Smooth muscle cell (in vitro differentiated cells): ENCODE measurements around the gene SERPINB6. TPM values are rescaled to one million over a fixed set of nuclear protein-coding genes. Genes with fewer than 3 reads are reported as not detected.

ENCODE experiments used
- DNase-seq: peaks from one replicate; lab custom pipeline; 2025; ENCODE audit not compliant: unreplicated experiment; lab: John Stamatoyannopoulos, UW
- H2AFZ ChIP-seq: fragments of 200-600 bp; sonication (generic); 2 replicates; pipeline ENCODE4 v1.6.0; 2016; ENCODE audit warnings: antibody characterized with exemption, low read depth, mild to moderate bottlenecking
- H3F3A ChIP-seq: fragments of 200-600 bp; sonication (generic); 2 replicates; pipeline ENCODE4 v1.6.0; 2017; ENCODE audit warnings: antibody characterized with exemption, low read depth
- H3K27ac ChIP-seq: fragments of 200-600 bp; sonication (generic); 2 replicates; pipeline ENCODE4 v1.5.1; 2016; ENCODE audit warnings: low read depth, mild to moderate bottlenecking
- H3K27me3 ChIP-seq: fragments of 200-600 bp; sonication (generic); 2 replicates; pipeline ENCODE4 v1.6.1; 2016; ENCODE audit warnings: low read depth, mild to moderate bottlenecking
- H3K36me3 ChIP-seq: fragments of 200-600 bp; sonication (generic); 2 replicates; pipeline ENCODE4 v1.5.1; 2016; ENCODE audit warnings: low read depth
- H3K4me1 ChIP-seq: fragments of 200-600 bp; sonication (generic); 2 replicates; pipeline ENCODE4 v1.5.1; 2016; ENCODE audit warnings: low read depth
- H3K4me2 ChIP-seq: fragments of 200-600 bp; sonication (generic); 2 replicates; pipeline ENCODE4 v1.6.0; 2016; ENCODE audit warnings: mild to moderate bottlenecking
- H3K4me3 ChIP-seq: fragments of 200-600 bp; sonication (generic); 2 replicates; pipeline ENCODE4 v1.5.1; 2016; ENCODE audit warnings: mild to moderate bottlenecking
- H3K79me2 ChIP-seq: fragments of 200-600 bp; sonication (generic); 2 replicates; pipeline ENCODE4 v1.6.0; 2016; ENCODE audit warnings: low read depth, mild to moderate bottlenecking
- H3K9ac ChIP-seq: fragments of 200-600 bp; sonication (generic); 2 replicates; pipeline ENCODE4 v1.6.0; 2016; ENCODE audit warnings: low read depth
- H3K9me3 ChIP-seq: fragments of 200-600 bp; sonication (generic); replicated peaks from 2 replicates; pipeline ENCODE4 v1.5.1; 2016; ENCODE audit warnings: low read depth
- H4K20me1 ChIP-seq: fragments of 200-600 bp; sonication (generic); 2 replicates; pipeline ENCODE4 v1.6.0; 2016; ENCODE audit warnings: low read depth
- CTCF ChIP-seq: fragments of 200-600 bp; sonication (generic); IDR thresholded peaks from 2 replicates; pipeline ENCODE4 v1.5.1; 2017; ENCODE audit warnings: borderline replicate concordance, mild to moderate bottlenecking, antibody characterized with exemption; ENCODE audit not compliant: insufficient read depth, poor library complexity, severe bottlenecking
- WGBS: methylation state at CpG from one replicate; pipeline ENCODE4 v1.1.7; 2016; ENCODE audit warnings: low lambda C conversion rate; 5-methylcytosine and 5-hydroxymethylcytosine counted together
- polyA plus RNA-seq: library from polyadenylated mRNA; unstranded; fragments of >200 nt; fragmentation: Nextera tagmentation; extraction: Ambion mirVana; gene quantifications from 2 replicates; pipeline ENCODE4 v1.2.1, GENCODE V29; 2016
- total RNA-seq: library from RNA; depleted of rRNA; stranded (reverse); fragments of >200 nt; gene quantifications from 2 replicates; pipeline ENCODE4 v1.2.3, GENCODE V29; 2014

SERPINB6 gene
- total and polyA plus RNA-seq, 2 experiments from 2014 or later: 67.8 to 118 TPM

- H3K79me2 ChIP-seq: peaks cover 21% of the 10 kb centered on the region
- no peak overlapping the region for H3K9ac ChIP-seq
- H2AFZ ChIP-seq: no peak overlapping the region
- H3K4me2 ChIP-seq: peak overlapping the region; percentile 87
- H4K20me1 ChIP-seq: peaks cover 6% of the 10 kb centered on the region
- no peak for TF ChIP-seq CTCF
- 53% methylated on average over 12 of the region's 12 CpGs for WGBS
- no peaks in the 10 kb centered on the region for H3K9me3 ChIP-seq
- H3K27ac ChIP-seq: no peak overlapping the region
- no peaks in the 10 kb centered on the region for H3K27me3 ChIP-seq
- H3K4me3 ChIP-seq: peak overlapping the region; percentile 23
- DNase-seq: no peak
- H3K36me3 ChIP-seq: peaks cover 8% of the 10 kb centered on the region
- peaks cover 15% of the 10 kb centered on the region for H3K4me1 ChIP-seq
- peaks cover 8% of the 10 kb centered on the region for H3F3A ChIP-seq
Measured at GRCh38 chr6:2900821-2901644, 70.3 kb downstream of the SERPINB6 start.

- H3K27me3 ChIP-seq: no peaks in the 10 kb centered on the region
- no peak for DNase-seq
- TF ChIP-seq CTCF: no peak
- H4K20me1 ChIP-seq: peaks cover 6% of the 10 kb centered on the region
- no peak overlapping the region for H2AFZ ChIP-seq
- peaks cover 8% of the 10 kb centered on the region for H3F3A ChIP-seq
- H3K4me2 ChIP-seq: peak overlapping the region; percentile 87
- H3K9ac ChIP-seq: no peak overlapping the region
- 73% methylated on average over 14 of the region's 15 CpGs for WGBS
- peaks cover 15% of the 10 kb centered on the region for H3K4me1 ChIP-seq
- H3K4me3 ChIP-seq: no peak overlapping the region
- H3K36me3 ChIP-seq: peaks cover 14% of the 10 kb centered on the region
- peaks cover 21% of the 10 kb centered on the region for H3K79me2 ChIP-seq
- H3K27ac ChIP-seq: no peak overlapping the region
- H3K9me3 ChIP-seq: no peaks in the 10 kb centered on the region
Measured at GRCh38 chr6:2900221-2900807, 71.1 kb downstream of the SERPINB6 start.

GRCh38 chr6:2899596-2899995 is 71.8 kb downstream of the SERPINB6 start:
- no peak overlapping the region for H3K9ac ChIP-seq
- H3K4me3 ChIP-seq: no peak overlapping the region
- no peaks in the 10 kb centered on the region for H3K9me3 ChIP-seq
- no peak for DNase-seq
- peaks cover 18% of the 10 kb centered on the region for H3K36me3 ChIP-seq
- H3F3A ChIP-seq: peaks cover 8% of the 10 kb centered on the region
- H3K4me1 ChIP-seq: peaks cover 15% of the 10 kb centered on the region
- H3K27ac ChIP-seq: no peak overlapping the region
- peaks cover 21% of the 10 kb centered on the region for H3K79me2 ChIP-seq
- WGBS: 97% methylated on average over 6 of the region's 6 CpGs
- H2AFZ ChIP-seq: no peak overlapping the region
- H4K20me1 ChIP-seq: peaks cover 6% of the 10 kb centered on the region
- TF ChIP-seq CTCF: no peak
- no peaks in the 10 kb centered on the region for H3K27me3 ChIP-seq
- H3K4me2 ChIP-seq: no peak overlapping the region

Other genes with a start within 250 kb of the SERPINB6 start
- 0.90 and 0.99 TPM in 2 replicates for gene MYLK4, start 220.6 kb downstream of the SERPINB6 start, total RNA-seq
- gene MYLK4, start 220.6 kb downstream of the SERPINB6 start, polyA plus RNA-seq: 0.21 TPM in 1 of 2 replicates, not detected in the other
- 20.0 and 27.0 TPM in 2 replicates for gene WRNIP1, start 206.2 kb downstream of the SERPINB6 start, total RNA-seq
- gene WRNIP1, start 206.2 kb downstream of the SERPINB6 start, polyA plus RNA-seq: 29.6 and 33.8 TPM in 2 replicates
- 10.5 and 14.8 TPM in 2 replicates for gene SERPINB1, start 129.7 kb downstream of the SERPINB6 start, total RNA-seq
- 17.7 and 21.9 TPM in 2 replicates for gene SERPINB1, start 129.7 kb downstream of the SERPINB6 start, polyA plus RNA-seq
- 22.4 and 23.7 TPM in 2 replicates for gene SERPINB9, start 68.3 kb downstream of the SERPINB6 start, total RNA-seq
- 12.9 and 14.5 TPM in 2 replicates for gene SERPINB9, start 68.3 kb downstream of the SERPINB6 start, polyA plus RNA-seq
- 12.9 and 16.4 TPM in 2 replicates for gene NQO2, start 28.3 kb upstream of the SERPINB6 start, total RNA-seq
- gene NQO2, start 28.3 kb upstream of the SERPINB6 start, polyA plus RNA-seq: 33.6 and 49.0 TPM in 2 replicates
- gene RIPK1, start 96.9 kb upstream of the SERPINB6 start, total RNA-seq: 11.8 and 12.2 TPM in 2 replicates
- gene RIPK1, start 96.9 kb upstream of the SERPINB6 start, polyA plus RNA-seq: 8.7 and 15.9 TPM in 2 replicates
- gene BPHL, start 147.1 kb upstream of the SERPINB6 start, total RNA-seq: 21.3 and 33.3 TPM in 2 replicates
- 43.6 and 57.8 TPM in 2 replicates for gene BPHL, start 147.1 kb upstream of the SERPINB6 start, polyA plus RNA-seq
- gene TUBB2A, start 186.0 kb upstream of the SERPINB6 start, total RNA-seq: 201 and 236 TPM in 2 replicates
- 272 and 448 TPM in 2 replicates for gene TUBB2A, start 186.0 kb upstream of the SERPINB6 start, polyA plus RNA-seq